HepG2 (cell line): ENCODE data around the gene FAM131A. TPM values are rescaled to one million over a fixed set of nuclear protein-coding genes. Genes with fewer than 3 reads are reported as not detected.
A peak's percentile ranks its signal among the peaks of the same experiment; 100 is the strongest.

ENCODE experiments used
- FLYWCH1 ChIP-seq: sonication (generic); formaldehyde crosslinking; IDR thresholded peaks from 2 replicates; pipeline ENCODE4 v1.8.1; 2023; ENCODE audit warnings: mild to moderate bottlenecking, missing genetic modification reagents
- GABPB1 ChIP-seq: IDR thresholded peaks from 2 replicates; pipeline ENCODE4 v1.6.1; 2016; ENCODE audit warnings: mild to moderate bottlenecking, missing genetic modification reagents, moderate library complexity, missing compliant biosample characterization
- GATAD2A ChIP-seq: IDR thresholded peaks from 2 replicates; pipeline ENCODE4 v1.6.1; 2016
- ISL2 ChIP-seq: sonication (generic); formaldehyde crosslinking; IDR thresholded peaks from 2 replicates; pipeline ENCODE4 v1.5.0; 2020; ENCODE audit warnings: missing genetic modification reagents
- MAFF ChIP-seq: IDR thresholded peaks from 2 replicates; pipeline ENCODE4 v1.6.1; 2011; ENCODE audit warnings: low read depth, low read length, improper control_type of control experiment
- NFE2L2 ChIP-seq: fragments of 150-350 bp; IDR thresholded peaks from 2 replicates; pipeline ENCODE4 v1.6.1; 2014; ENCODE audit warnings: low read length
- SALL2 ChIP-seq: sonication (generic); formaldehyde crosslinking; IDR thresholded peaks from 2 replicates; pipeline ENCODE4 v1.8.1; 2023; ENCODE audit warnings: mild to moderate bottlenecking, missing genetic modification reagents, inconsistent platforms
- SIN3A ChIP-seq: IDR thresholded peaks from 2 replicates; pipeline ENCODE4 v1.6.1; 2011; ENCODE audit warnings: low read depth, mild to moderate bottlenecking, control low read depth, low read length, borderline replicate concordance
- SOX6 ChIP-seq, 2 experiments: fragments of 450-650 bp in 1 of 2; sonication (generic) in 1 of 2; formaldehyde crosslinking in 1 of 2; IDR thresholded peaks; 2 replicates each; pipeline versions ENCODE4 v1.4.0 to v1.6.1; 2017 to 2020; ENCODE audit warnings: antibody characterized with exemption in 1 of 2, mild to moderate bottlenecking in 1 of 2, missing genetic modification reagents in 1 of 2
- SP2 ChIP-seq: sonication (generic); formaldehyde crosslinking; IDR thresholded peaks from 2 replicates; pipeline ENCODE4 v1.5.1; 2020; ENCODE audit warnings: mild to moderate bottlenecking, missing genetic modification reagents
- SPEN ChIP-seq: sonication (generic); formaldehyde crosslinking; IDR thresholded peaks from 2 replicates; pipeline ENCODE4 v1.5.1; 2020; ENCODE audit warnings: low read depth, mild to moderate bottlenecking, missing genetic modification reagents
- TCF7 ChIP-seq: sonication (generic); IDR thresholded peaks from 2 replicates; pipeline ENCODE4 v1.6.1; 2016; ENCODE audit warnings: antibody characterized with exemption, low read depth
- THAP8 ChIP-seq: sonication (generic); formaldehyde crosslinking; IDR thresholded peaks from 2 replicates; pipeline ENCODE4 v1.5.1; 2020; ENCODE audit warnings: missing genetic modification reagents, mild to moderate bottlenecking, borderline replicate concordance
- ZBTB10 ChIP-seq: sonication (generic); formaldehyde crosslinking; IDR thresholded peaks from 2 replicates; pipeline ENCODE4 v1.4.0; 2020; ENCODE audit warnings: missing genetic modification reagents, borderline replicate concordance
- ZFP1 ChIP-seq: IDR thresholded peaks from 2 replicates; pipeline ENCODE4 v1.6.1; 2016
- ZNF260 ChIP-seq: sonication (generic); formaldehyde crosslinking; IDR thresholded peaks from 2 replicates; pipeline ENCODE4 v1.4.0; 2020; ENCODE audit warnings: missing genetic modification reagents, low read depth, mild to moderate bottlenecking, borderline replicate concordance
- ZNF274 ChIP-seq: sonication (generic); formaldehyde crosslinking; IDR thresholded peaks from 2 replicates; pipeline ENCODE4 v1.5.1; 2020; ENCODE audit warnings: mild to moderate bottlenecking, missing genetic modification reagents
- ZNF331 ChIP-seq: sonication (generic); formaldehyde crosslinking; IDR thresholded peaks from 2 replicates; pipeline ENCODE4 v1.4.0; 2020; ENCODE audit warnings: missing genetic modification reagents
- ZNF335 ChIP-seq: sonication (generic); formaldehyde crosslinking; IDR thresholded peaks from 2 replicates; pipeline ENCODE4 v1.4.0; 2020; ENCODE audit warnings: missing genetic modification reagents
- ZNF33A ChIP-seq: sonication (generic); formaldehyde crosslinking; IDR thresholded peaks from 2 replicates; pipeline ENCODE4 v1.5.1; 2020; ENCODE audit warnings: missing genetic modification reagents, mild to moderate bottlenecking, moderate library complexity, borderline replicate concordance
- ZNF496 ChIP-seq: sonication (generic); formaldehyde crosslinking; IDR thresholded peaks from 2 replicates; pipeline ENCODE4 v1.8.1; 2023; ENCODE audit warnings: mild to moderate bottlenecking, moderate library complexity, missing genetic modification reagents; ENCODE audit not compliant: insufficient replicate concordance
- polyA plus RNA-seq, 8 experiments: library from polyadenylated mRNA; depleted of rRNA in 3 of 8; stranded (reverse) in 7 of 8; unstranded in 1 of 8; fragments of >200 nt; fragmentation: Illumina TruSeq in 4 of 8; extraction: Trizol in 4 of 8; gene quantifications; 2 replicates each; pipeline versions ENCODE4 v1.2.1 to v1.2.3, GENCODE V29; 2011 to 2016; ENCODE audit warnings: low read depth in 4 of 8, missing spikeins in 1 of 8, mixed read lengths in 1 of 8; ENCODE audit not compliant: insufficient read depth in 1 of 8
- total RNA-seq, 5 experiments: library from RNA; depleted of rRNA; stranded (reverse); fragments of >200 nt; fragmentation: Illumina TruSeq; extraction: Trizol; gene quantifications; 2 replicates each; pipeline ENCODE4 v1.2.3, GENCODE V29; 2016; ENCODE audit warnings: low read depth in 1 of 5
- TF ChIP-seq, protein P1 (sequence below): sonication (generic); formaldehyde crosslinking; IDR thresholded peaks from 2 replicates; pipeline ENCODE4 v1.4.0; 2020; ENCODE audit warnings: mild to moderate bottlenecking, missing genetic modification reagents
- TF ChIP-seq, protein P2 (sequence below): IDR thresholded peaks from 2 replicates; pipeline ENCODE4 v1.6.1; 2016; ENCODE audit warnings: low read depth, borderline replicate concordance

Gene FAM131A
- total and polyA plus RNA-seq, 2 of the 13 experiments (the other 11 are each of a cell fraction or from before 2014, with no cell fraction given), result 9.2 to 9.3 TPM

- TF ChIP-seq SOX6 (IDR thresholded peaks at IDR 0.05), result no peak
- TF ChIP-seq SOX6 (CRISPR knock-in tag; IDR thresholded peaks at IDR 0.05), result peak; percentile 24; the same call in 1 of the 2 replicates
- TF ChIP-seq THAP8 (CRISPR knock-in tag), result no peak
- TF ChIP-seq NFE2L2, result no peak
- TF ChIP-seq ZNF260 (CRISPR knock-in tag), result no peak
- no peak for TF ChIP-seq TCF7
- peak; percentile 57; the same call in 1 of the 2 replicates for TF ChIP-seq ZNF331 (CRISPR knock-in tag)
- TF ChIP-seq ZNF496 (CRISPR knock-in tag), result no peak
- TF ChIP-seq ZNF274 (CRISPR knock-in tag), result peak; percentile 42; the same call in 1 of the 2 replicates
- TF ChIP-seq ISL2 (CRISPR knock-in tag), result 0 out of 2 replicates have a peak, but pooled peaks have one; percentile 16
- 0 out of 2 replicates have a peak, but pooled peaks have one; percentile 58 for TF ChIP-seq ZNF33A (CRISPR knock-in tag)
- peak; percentile 29; the same call in 1 of the 2 replicates for TF ChIP-seq ZNF335 (CRISPR knock-in tag)
- TF ChIP-seq GABPB1 (CRISPR knock-in tag), result peak; percentile 93
- peak; percentile 62; the same call in 1 of the 2 replicates for TF ChIP-seq SIN3A
- 0 out of 2 replicates have a peak, but pooled peaks have one; percentile 22 for TF ChIP-seq ZFP1 (CRISPR knock-in tag)
- TF ChIP-seq, protein P1, sequence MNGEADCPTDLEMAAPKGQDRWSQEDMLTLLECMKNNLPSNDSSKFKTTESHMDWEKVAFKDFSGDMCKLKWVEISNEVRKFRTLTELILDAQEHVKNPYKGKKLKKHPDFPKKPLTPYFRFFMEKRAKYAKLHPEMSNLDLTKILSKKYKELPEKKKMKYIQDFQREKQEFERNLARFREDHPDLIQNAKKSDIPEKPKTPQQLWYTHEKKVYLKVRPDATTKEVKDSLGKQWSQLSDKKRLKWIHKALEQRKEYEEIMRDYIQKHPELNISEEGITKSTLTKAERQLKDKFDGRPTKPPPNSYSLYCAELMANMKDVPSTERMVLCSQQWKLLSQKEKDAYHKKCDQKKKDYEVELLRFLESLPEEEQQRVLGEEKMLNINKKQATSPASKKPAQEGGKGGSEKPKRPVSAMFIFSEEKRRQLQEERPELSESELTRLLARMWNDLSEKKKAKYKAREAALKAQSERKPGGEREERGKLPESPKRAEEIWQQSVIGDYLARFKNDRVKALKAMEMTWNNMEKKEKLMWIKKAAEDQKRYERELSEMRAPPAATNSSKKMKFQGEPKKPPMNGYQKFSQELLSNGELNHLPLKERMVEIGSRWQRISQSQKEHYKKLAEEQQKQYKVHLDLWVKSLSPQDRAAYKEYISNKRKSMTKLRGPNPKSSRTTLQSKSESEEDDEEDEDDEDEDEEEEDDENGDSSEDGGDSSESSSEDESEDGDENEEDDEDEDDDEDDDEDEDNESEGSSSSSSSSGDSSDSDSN, result peak; percentile 52; the same call in 1 of the 2 replicates
- no peak for TF ChIP-seq FLYWCH1 (CRISPR knock-in tag)
- peak; percentile 61 for TF ChIP-seq SP2
- 0 out of 2 replicates have a peak, but pooled peaks have one; percentile 24 for TF ChIP-seq GATAD2A (CRISPR knock-in tag)
- TF ChIP-seq, protein P2, sequence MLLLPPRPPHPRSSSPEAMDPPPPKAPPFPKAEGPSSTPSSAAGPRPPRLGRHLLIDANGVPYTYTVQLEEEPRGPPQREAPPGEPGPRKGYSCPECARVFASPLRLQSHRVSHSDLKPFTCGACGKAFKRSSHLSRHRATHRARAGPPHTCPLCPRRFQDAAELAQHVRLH, result no peak
- TF ChIP-seq MAFF, result no peak
- no peak for TF ChIP-seq ZBTB10
- TF ChIP-seq SALL2, result peak; percentile 83; the same call in 1 of the 2 replicates
- peak; percentile 90 for TF ChIP-seq SPEN (CRISPR knock-in tag)
These were observed 38.5 kb upstream of the FAM131A start, which contains the start of gene PSMD2 (continued) for GRCh38 chr3:184298759-184299487.
